Activated CD4-positive, alpha-beta T cell treated with anti-CD3 and anti-CD28 coated beads, Interleukin-2, amount 50 U/mL, for 1 hour (primary cell): Measurements from ENCODE around the gene PPDPF.

Experiments used
- DNase-seq: peaks from one replicate; pipeline ENCODE4 v3.0.0-alpha.2; 2020

The PPDPF gene

GRCh38 chr20:63553251-63553932, 32.8 kb downstream of the PPDPF start:
- DNase-seq, result peak; percentile 96

- peak; percentile 38 for DNase-seq
Measured at GRCh38 chr20:63553933-63554290, 33.3 kb downstream of the PPDPF start, which contains the start of gene FNDC11. Gene FNDC11 (plus strand): TSS chr20:63554159. CDS start chr20:63555664, 1,505 bp downstream.

GRCh38 chr20:63554361-63555278, 34.1 kb downstream of the PPDPF start:
- no peak for DNase-seq

- no peak for DNase-seq
Measured at GRCh38 chr20:63555661-63556381, 35.3 kb downstream of the PPDPF start.

- no peak for DNase-seq
Measured at GRCh38 chr20:63556873-63557478, 36.4 kb downstream of the PPDPF start.

GRCh38 chr20:63557481-63557891, 36.9 kb downstream of the PPDPF start:
- DNase-seq, result no peak

- no peak for DNase-seq
Measured at GRCh38 chr20:63558804-63559484, 38.4 kb downstream of the PPDPF start.

GRCh38 chr20:63559485-63560332, 39.1 kb downstream of the PPDPF start:
- peak; percentile 47 for DNase-seq

GRCh38 chr20:63560333-63560805, 39.8 kb downstream of the PPDPF start:
- DNase-seq, result no peak

GRCh38 chr20:63560856-63561609, 40.5 kb downstream of the PPDPF start:
- DNase-seq, result no peak

- DNase-seq, result no peak
Measured at GRCh38 chr20:63561624-63562396, 41.2 kb downstream of the PPDPF start.

- DNase-seq, result no peak
Measured at GRCh38 chr20:63562461-63563224, 42.1 kb downstream of the PPDPF start.

GRCh38 chr20:63563225-63563935, 42.8 kb downstream of the PPDPF start:
- no peak for DNase-seq

GRCh38 chr20:63564036-63564810, 43.7 kb downstream of the PPDPF start:
- DNase-seq, result no peak

- no peak for DNase-seq
Measured at GRCh38 chr20:63565021-63565698, 44.6 kb downstream of the PPDPF start.

- no peak for DNase-seq
Measured at GRCh38 chr20:63565699-63566335, 45.3 kb downstream of the PPDPF start.
